Mucosa of gallbladder (tissue), 1 donor: ENCODE results near the gene PBX2. TPM values are rescaled to one million over a fixed set of nuclear protein-coding genes. Genes with fewer than 3 reads are reported as not detected.
"Not testable (repeated sequence)": the region's sequence is repeated elsewhere in the genome, so short reads cannot be mapped to it uniquely, and the experiment has no call there.

ENCODE experiments used
- DNase-seq: peaks from one replicate; pipeline ENCODE4 v3.0.0-alpha.2; 2020; ENCODE audit warnings: low spot score
- total RNA-seq: library from RNA; stranded (reverse); gene quantifications from one replicate; pipeline ENCODE4 v1.2.1, GENCODE V29; 2021
- donor health status: DM: no; HTN: no; CAD: no.

PBX2 gene, protein sequence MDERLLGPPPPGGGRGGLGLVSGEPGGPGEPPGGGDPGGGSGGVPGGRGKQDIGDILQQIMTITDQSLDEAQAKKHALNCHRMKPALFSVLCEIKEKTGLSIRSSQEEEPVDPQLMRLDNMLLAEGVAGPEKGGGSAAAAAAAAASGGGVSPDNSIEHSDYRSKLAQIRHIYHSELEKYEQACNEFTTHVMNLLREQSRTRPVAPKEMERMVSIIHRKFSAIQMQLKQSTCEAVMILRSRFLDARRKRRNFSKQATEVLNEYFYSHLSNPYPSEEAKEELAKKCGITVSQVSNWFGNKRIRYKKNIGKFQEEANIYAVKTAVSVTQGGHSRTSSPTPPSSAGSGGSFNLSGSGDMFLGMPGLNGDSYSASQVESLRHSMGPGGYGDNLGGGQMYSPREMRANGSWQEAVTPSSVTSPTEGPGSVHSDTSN
- total RNA-seq, result 95.0 TPM

DNA sequence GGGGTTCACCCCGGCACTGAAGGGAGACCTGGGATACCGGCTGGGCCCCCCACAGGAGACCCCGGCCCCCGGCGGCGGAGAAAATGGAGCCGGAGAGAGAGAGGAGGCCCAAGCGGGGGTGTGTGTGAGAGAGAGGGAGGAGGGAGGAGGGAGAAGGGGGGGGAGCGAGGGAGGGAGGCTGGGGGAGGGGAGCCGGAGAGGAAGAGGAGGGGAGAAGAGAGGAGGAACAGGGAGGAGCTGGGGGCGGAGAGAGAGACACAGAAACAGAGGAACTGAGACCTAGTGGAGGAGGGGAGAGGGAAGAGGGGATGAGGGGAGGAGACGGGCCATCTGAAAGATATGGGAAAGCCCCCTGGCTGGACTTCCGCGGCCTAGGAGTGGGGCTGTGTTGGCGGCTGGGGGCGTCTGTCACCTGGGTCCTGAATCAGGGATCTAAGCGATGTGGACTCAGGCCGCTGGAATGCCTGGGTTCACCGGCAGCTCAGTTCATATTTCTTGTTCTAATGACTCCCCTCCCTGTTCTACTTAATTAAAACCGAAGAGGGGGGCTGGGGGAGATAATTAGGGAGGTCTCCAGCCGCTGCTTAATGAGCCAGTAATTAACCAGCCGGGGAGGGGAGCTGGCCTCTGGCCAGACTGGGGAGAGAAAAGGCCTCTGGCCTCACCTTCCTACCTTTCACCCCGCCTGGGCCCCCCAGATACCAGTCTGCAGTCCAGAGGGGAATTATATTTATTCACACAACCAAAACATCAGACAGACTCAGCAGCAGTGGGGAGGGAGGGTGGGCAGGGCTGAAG is at the start of gene PBX2:
Gene PBX2, minus strand, starts transcription at position 149 of the 798 bp plus-strand sequence. CDS start 287 bp downstream, outside the sequence.
- peak; percentile 91 for DNase-seq

DNA sequence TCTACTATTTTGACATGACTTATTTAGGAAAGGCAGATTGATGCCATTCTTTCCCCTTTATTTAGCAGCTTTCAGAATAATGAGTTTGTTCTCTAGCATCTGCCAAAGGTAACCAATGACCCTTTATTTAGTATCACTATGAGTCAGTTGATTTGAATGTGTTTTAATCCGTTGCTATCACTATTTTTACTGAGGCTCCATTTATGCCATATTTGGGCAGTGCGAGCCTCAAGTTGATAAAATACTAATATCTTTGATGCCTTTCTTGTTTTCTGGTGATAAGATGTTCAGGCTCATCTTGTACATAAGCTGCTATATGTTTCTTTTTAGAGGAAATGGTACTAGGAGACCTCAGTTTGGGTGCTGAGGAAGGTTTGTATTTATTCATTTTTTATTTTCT is 49.5 kb upstream of the PBX2 start:
- no peak for DNase-seq

DNA sequence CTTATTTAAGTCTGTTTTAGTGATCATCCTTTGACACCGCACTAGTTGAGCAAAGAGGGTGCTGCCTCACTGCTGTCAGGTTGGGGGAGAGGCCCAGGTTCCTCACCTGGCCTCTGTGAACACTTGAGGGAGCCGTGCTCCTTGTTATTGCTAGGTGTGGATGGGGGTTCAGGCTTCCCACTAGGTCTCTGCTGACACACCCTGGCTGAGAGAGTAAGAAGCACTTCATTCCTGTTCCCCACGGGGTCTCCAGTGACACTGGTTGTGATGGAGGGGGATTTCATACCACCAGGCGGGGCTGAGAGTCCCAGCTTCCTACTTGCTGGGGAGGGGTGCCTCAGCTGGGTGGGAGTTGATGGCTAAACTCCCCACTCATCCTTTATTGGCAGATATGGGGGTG is 44.9 kb upstream of the PBX2 start:
- DNase-seq, result no peak

DNA sequence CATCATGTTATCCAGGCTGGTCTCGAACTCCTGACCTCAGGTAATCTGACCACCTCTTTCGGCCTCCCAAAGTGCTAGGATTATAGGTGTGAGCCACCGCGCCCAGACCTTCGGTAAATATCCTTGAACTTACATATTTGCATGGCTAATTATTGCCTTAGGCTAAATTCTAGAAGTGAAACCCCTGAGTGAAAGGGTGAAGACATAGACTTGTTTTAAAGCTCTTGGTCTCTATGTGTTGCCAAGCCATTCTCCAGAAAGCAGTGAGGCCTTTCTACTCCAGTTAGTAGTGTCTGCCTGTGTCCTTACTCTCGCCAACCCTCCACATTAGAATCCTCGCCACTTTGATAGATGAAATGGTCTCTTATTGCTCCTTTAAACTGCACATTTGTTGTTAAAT is 36.4 kb upstream of the PBX2 start:
- no peak for DNase-seq

DNA sequence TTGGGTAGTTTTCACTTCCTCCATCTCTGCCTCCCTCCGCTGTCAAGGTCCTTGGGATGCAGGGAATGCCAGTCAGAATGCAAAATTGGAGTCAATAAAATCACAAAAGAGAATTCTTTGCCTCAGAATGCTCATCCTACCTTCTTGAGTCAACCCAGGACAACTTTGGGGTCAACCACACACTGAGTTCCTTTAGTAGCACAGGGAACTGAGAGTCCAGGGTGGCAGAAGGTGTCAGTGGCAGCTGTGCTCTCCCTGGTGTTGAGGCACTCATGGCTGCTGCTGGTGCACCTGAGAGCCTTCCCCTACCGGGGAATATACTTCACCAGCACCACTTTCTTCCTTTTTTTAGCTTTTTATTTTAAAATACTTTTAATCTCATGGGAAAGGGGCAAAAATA is 34.7 kb upstream of the PBX2 start:
- no peak for DNase-seq

DNA sequence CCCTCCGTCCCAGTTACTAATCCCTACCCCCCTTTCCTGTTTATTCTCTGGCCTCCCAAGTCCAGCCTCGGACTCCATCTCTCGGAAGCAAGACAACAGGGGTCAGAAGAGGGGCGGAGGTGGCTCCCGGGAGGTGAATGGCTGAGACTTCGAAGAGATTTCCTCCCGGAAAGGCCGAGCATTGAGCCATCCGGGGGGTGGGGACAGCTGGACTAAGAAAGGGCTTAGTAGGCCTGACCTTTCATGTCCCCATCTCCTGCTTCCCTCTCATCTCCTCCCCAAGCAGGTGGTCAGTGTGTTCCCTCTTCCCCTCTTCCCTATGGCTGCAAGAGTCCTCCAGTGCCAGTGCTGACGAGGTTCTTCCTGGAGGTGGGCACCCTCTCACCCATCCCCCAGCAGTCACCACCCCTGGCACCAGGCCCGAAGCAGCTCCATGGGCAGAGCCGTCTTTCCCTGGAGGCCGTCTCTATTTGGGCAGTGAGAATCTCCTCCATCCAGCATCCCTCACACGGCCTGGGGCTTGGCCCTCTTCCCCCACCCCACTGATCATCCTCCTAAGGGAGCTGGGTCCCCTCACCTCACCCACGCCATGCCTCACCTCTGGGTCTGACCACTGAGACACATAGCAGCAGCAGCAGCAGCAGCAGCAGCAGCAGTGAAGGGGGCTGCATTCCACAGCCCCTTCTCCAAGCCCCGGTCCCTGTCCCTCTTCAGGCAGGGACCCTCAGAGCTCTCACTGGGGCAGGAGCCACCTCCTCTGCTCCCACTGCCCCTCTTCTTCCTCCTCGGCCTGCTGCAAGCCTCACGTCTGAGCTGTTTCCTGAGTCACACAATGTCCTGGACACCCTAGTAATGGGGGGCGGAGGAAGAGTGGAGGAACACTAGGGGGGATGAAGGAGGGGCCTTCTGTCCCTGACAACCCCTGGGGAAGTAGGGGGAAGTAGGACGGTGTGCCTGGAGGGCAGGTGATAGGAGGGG is 33.5 kb upstream of the PBX2 start, which contains the start of gene NOTCH4:
Gene NOTCH4, minus strand, starts transcription at position 810 of the 978 bp plus-strand sequence. Its CDS starts 139 bp downstream, at position 671.
- DNase-seq, result no peak

DNA sequence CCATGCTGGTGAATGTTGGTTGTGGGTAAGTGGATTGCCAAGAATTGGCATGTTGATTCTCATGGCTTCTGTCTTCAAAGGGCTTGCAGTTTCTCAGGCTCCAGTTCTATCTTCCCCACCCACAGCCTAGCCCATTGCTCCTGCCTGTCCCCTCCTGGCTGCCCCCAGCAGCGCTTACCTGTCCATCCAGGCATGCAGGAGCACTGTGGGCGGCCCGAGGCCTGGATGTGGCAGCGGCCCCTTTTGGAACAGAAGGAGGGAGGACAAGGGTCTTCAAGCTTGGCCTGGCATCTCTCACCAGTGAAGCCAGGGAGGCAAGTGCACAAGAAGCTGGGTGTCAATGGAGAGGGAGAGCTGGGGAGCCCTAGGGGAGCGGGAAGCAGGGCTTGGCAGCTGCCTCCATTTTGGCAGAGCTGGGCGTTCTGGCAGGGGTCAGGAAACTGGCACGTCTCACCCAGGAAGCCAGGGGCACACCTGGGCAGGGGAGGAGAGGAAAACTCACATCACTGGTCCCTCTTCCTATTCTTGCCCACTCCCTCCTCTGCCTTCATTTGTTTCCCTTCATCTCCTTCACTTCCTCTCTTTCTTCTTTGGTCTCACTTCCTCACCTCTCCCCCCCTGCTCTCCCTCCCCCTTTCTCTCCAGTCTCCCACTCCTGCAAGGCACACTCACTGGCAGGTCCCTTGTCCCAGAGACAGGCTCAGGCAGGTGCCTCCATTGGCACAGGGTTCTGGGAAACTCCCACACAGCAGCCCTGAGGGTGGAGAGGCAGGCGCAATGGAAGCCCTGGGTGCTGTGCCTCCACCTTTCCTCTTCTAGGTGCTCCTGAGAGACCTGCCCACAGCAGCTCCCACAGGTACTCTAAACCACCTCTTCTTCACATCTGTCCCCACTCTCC is 32.6 kb upstream of the PBX2 start:
- no peak for DNase-seq

DNA sequence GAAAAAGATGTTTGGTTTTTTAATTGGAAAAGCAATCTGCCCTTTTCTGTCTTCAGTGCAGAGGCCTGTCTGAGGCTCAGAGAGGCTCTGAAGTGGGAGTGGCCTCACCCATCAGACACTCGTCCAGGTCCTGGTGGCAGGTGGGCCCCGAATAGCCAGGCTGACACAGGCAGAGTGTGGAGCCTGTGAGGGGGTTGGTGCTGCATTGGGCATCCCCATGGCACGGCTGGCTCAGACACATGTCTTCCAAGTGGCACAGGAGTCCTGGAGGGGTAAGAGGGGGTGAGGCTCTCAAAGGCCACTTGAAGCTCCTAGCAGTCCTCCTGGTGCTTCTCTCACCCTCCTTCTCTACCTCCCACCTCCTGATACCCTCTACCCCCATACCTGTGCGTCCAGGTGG is 30.0 kb upstream of the PBX2 start:
- DNase-seq, result no peak

DNA sequence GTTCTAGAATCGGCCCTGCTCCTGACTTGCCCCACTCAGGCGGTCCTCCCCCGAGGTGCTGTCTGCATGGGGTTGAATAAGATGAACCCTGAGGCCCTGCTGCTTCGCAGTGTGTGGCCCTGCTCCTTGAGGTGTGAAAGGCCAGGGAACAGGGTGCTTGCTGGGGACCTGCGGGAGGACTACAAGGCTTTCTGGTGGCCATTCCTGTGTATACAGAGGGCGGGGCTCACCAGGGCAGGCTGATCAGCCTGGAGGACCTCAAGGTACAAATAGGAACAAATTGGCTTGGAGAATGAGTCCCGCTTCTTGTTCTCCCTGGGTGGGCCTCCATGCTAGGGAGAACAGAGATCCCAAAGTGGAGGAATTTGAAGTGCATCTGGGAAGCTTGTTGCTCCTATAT is 28.2 kb upstream of the PBX2 start:
- DNase-seq, result no peak

DNA sequence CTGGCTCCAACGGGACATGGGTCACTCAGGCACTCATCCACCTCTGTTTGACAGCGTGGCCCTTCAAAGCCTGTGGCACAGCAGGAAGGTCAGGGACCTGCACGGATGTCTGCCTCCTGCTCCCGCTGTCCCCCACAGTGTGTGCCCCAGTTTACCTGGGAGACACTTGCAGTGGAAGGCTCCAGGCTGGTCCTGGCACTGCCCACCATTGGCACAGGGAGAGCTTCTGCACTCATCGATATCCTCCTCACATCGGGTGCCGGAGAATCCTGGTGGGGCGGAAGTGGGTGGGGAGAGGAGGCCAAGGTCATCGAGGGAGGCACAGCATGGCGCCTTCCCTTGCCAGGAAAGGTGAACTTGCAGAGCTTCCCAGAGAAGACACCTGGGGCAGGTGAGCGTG is 27.0 kb upstream of the PBX2 start:
- DNase-seq, result no peak

DNA sequence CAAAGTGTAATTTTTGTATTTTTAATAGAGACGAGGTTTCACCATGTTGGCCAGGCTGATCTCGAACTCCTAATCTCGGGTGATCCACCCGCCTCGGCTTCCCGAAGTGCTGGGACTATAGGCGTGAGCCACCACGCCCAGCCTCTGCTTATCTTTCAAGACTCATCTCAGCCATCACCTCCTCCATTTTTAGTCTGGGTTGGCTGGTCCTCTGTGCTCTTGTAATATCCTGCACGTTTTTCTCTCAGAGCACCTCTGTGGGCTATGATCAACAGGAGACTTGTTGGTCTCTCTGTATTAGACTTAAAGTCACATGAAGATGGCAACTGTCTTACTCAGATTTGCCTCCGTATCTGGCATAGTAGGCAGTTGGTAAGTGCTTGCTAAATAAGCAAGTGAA is 26.3 kb upstream of the PBX2 start:
- DNase-seq, result no peak

DNA sequence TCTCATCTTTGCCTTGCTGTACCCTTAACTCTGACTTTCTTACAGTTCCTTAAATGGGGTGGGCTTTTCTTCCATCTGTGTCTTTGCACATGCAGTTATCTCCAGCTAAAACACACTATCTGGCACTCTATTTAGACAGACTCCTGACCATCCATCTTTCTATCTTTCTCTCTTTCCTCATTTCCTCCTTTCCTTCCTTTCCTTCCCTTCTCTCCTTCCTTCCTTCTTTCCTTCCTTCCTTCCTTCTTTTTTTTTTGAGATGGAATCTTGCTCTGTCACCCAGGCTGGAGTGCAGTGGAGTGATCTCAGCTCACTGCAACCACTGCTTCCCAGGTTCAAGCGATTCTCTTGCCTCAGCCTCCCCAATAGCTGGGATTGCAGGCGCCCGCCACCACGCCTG is 25.6 kb upstream of the PBX2 start:
- no peak for DNase-seq

DNA sequence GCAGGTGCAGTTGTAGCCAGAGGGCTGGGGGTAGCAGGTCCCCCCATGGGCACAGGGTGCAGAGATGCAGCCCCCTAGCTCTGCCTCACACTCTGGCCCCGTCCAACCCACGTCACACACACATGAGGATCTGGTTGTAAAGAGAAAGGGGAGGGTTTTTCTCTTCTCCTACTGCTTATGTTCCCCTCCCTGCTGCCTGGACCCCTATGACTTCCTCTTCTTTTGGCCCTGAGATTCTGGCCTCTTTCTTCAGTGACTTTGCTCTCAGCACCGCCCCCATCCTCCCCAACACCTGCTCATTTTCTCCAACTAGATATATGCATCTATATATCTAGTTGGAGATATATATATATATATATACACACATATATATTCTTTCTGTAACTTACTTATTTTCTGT is 24.1 kb upstream of the PBX2 start:
- DNase-seq, result no peak

DNA sequence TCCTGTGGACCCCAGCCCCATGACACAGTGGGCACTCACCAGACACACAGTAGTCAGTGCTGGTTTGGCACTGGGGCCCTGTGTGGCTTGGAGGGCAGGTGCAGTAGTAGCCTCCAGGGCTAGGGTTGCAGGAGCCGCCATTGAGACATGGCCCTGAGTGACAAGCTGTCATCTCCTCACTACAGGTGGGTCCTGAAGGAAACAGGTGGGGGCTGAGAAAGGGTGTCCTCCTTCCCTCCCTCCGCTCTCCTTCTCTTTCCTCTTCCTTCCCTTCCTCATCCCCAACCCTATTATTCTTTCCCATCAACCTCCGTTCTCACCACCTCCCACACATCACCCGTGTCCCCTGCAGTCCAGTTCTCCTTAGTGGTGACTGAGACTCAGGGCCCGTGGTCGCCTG is 23.6 kb upstream of the PBX2 start:
- DNase-seq, result no peak

DNA sequence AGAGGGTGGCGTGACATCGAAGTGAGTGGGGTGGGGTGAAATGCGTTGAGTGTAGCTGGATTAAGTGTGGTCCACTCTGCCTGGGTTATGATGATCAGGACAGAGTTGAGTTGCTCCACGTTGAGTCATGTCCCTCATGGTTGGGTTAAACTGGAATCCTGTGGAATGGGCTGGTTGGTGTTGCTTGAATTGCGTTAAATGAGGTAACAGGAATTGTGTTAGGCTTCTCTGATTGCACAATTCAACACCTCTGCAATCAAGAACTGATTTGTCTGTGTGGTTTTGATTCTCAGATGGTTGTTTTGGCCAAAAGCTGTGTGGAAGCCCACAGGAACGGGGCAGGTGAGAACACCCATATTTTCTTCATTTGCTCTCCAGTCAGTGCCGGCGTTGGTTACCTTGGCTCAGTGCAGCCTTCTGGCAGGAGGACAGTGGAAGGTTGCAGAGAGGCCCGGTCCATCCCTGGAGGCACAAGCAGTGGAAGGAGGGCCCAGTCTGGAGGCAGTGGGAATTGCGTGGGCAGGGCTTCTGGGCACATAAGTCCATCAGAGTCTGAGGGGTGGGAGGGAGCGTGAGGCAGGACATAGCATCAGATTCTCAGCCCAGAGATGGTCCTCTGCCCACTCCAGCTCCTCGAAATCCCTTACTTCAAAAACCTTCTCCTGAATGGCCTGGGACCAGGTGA is 22.2 kb upstream of the PBX2 start:
- DNase-seq, result no peak

DNA sequence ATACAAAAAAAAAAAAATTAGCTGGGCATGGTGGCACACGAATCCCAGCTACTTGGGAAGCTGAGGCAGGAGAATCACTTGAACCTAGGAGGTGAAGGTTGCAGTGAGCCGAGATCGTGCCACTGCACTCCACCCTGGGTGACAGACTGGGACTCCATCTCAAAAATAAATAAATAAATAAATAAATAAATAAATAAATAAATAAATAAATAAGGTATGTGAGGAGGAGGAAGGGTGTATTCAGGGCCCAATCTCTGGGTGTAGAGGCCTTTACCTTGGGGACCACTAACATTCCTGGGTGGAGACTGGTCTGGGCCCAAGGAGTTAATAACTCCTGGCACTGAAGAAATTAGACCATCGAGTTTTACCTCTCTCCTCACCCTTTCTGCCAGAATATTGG is 21.4 kb upstream of the PBX2 start:
- not testable (repeated sequence) for DNase-seq

DNA sequence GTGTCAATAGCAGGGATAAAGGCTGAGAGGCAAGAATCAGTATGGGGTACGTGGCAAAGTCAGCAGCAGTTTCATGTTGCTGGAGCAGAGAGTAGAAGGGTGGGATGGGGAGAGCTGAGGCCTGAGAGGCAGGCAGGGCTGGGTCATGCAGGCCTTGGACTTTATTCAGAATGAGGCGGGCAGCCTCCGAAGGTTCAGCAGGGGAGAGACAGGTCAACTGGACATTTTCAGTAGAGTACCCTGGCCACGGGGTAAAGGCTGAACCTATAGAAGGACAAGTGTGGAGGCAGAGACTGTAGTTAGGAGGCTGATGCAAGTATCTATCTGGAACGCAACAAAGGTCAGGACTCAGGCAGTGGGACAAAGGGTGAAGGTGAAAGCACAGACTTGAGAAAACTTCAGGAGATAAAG is 20.2 kb upstream of the PBX2 start:
- DNase-seq, result no peak

DNA sequence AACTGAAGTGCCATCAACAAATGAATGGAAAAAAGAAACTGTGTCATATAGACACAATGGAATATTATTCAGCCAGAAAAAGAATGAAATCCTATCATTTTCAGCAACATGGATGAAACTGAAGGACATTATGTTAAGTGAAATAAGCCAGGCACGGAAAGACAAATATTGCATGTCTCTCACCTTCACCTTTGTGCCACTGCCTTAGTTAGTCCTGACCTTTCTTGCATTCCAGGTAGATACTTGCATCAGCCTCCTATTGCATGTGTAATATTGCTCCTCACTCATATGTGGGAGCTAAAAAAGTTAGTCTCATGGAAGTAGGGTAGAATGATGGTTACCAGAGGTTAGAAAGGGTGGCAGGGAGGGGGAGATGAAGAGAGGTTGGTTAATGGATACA is 19.0 kb upstream of the PBX2 start:
- DNase-seq, result no peak

DNA sequence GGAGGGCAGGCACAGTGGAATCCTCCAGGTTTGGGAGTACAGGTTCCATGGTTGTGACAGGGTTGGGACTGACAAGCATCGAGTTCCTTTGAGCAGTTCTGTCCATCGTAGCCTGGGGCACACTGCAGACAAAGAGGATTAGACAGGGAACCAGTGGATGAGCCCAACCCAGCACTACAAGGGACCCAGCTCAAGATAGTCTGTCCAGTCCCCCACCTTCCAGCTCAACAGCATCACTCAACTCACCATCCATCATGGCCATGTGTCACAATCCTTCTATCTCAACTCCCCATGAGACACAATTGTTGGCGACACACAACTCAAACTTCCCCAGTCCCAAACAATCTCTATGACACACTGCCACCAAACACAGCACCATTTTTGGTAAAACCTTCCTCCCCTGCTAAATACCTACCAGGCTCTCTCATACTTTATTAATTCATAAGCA is 14.3 kb upstream of the PBX2 start:
- no peak for DNase-seq
